ENCODE results near the gene MAP3K5.
A peak's percentile ranks its signal among the peaks of the same experiment; 100 is the strongest.

The MAP3K5 gene

DNA sequence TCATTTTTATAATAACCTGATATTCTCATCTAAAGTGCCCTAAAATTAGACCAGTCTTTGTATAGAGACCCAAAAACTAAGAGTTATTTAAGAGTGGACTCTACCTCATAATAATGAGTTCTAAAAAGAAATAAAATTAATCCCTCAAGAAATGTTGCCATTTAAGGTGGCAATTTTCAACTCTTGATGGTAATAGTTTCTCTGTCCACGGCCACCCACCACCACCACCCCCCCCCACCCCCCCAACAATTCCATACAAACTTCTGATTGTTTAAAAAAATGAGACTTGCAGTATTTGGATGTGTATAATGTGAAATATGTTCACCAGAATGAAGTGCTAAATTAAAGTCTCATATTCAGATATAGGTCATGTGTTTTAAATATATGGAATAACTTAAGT is 244.4 kb downstream of the MAP3K5 start:
- H3K4me3 ChIP-seq (ENCODE audit: low read length) = no peak overlapping the region
- no peak for DNase-seq (ENCODE audit: low read depth)
- TF ChIP-seq, protein P1, sequence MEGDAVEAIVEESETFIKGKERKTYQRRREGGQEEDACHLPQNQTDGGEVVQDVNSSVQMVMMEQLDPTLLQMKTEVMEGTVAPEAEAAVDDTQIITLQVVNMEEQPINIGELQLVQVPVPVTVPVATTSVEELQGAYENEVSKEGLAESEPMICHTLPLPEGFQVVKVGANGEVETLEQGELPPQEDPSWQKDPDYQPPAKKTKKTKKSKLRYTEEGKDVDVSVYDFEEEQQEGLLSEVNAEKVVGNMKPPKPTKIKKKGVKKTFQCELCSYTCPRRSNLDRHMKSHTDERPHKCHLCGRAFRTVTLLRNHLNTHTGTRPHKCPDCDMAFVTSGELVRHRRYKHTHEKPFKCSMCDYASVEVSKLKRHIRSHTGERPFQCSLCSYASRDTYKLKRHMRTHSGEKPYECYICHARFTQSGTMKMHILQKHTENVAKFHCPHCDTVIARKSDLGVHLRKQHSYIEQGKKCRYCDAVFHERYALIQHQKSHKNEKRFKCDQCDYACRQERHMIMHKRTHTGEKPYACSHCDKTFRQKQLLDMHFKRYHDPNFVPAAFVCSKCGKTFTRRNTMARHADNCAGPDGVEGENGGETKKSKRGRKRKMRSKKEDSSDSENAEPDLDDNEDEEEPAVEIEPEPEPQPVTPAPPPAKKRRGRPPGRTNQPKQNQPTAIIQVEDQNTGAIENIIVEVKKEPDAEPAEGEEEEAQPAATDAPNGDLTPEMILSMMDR (IDR thresholded peaks at IDR 0.05; ENCODE audit: insufficient read depth, low read depth, low read length, missing control alignments) = no peak

- peak; percentile 60 for DNase-seq (ENCODE audit: low read depth)
- H3K4me3 ChIP-seq (ENCODE audit: low read length) = no peak overlapping the region
- TF ChIP-seq, protein P1 (IDR thresholded peaks at IDR 0.05; ENCODE audit: insufficient read depth, low read depth, low read length, missing control alignments) = peak; percentile 73
Measured at GRCh38 chr6:136547336-136547735, 244.9 kb downstream of the MAP3K5 start.

DNA sequence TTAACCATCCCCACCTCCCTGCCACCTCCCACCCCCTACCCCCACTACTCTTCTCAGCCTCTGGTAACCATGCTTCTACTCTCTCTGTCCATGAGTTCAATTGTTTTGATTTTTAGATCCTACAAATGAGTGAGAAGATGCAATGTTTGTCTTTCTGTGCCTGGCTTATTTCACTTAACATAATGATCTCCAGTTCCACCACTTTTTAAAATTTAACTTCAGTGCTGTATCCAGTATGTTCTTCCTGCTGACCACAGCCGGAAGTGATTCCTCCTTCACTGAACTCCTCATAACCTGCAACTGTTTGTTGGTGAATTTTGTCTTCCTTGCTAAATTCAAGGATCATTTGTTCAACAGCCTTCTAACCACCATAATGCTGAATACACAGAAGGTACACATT is 245.9 kb downstream of the MAP3K5 start:
- TF ChIP-seq, protein P1 (IDR thresholded peaks at IDR 0.05; ENCODE audit: insufficient read depth, low read depth, low read length, missing control alignments) = no peak
- H3K4me3 ChIP-seq (ENCODE audit: low read length) = no peak overlapping the region
- no peak for DNase-seq (ENCODE audit: low read depth)

DNA sequence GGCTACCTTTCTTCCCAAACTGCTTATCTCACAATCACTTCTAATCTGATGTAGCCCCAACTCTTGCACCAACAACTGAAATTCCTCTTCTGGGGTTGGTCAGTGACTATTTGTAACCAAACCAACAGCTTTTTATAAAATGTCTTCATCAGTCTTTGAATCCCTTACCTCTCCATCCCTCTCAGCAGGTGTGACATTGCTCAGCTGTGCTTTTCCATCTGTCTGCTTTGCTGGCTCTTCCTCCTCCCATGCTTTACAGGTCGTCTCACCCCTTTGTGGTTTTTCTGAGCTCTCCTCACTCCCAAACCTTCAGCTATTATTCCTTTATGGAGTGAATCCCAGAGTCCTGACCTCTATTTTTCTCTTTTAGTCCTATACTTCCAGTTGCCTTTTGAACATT is 248.0 kb downstream of the MAP3K5 start:
- H3K4me3 ChIP-seq (ENCODE audit: low read length) = no peak overlapping the region
- DNase-seq (ENCODE audit: low read depth) = no peak
- TF ChIP-seq, protein P1 (IDR thresholded peaks at IDR 0.05; ENCODE audit: insufficient read depth, low read depth, low read length, missing control alignments) = no peak

GRCh38 chr6:136541395-136541794 is 250.9 kb downstream of the MAP3K5 start:
- TF ChIP-seq, protein P1 (IDR thresholded peaks at IDR 0.05; ENCODE audit: insufficient read depth, low read depth, low read length, missing control alignments) = no peak

GRCh38 chr6:136539967-136540652 is 252.2 kb downstream of the MAP3K5 start:
- no peak overlapping the region for H3K4me3 ChIP-seq (ENCODE audit: low read length)
- no peak for DNase-seq (ENCODE audit: low read depth)
- TF ChIP-seq, protein P1 (IDR thresholded peaks at IDR 0.05; ENCODE audit: insufficient read depth, low read depth, low read length, missing control alignments) = no peak

More at GRCh38 chr6:136541395-136541794, 250.9 kb downstream of the MAP3K5 start:
- H3K4me3 ChIP-seq (ENCODE audit: low read length) = no peak overlapping the region
- no peak for DNase-seq (ENCODE audit: low read depth)

GRCh38 chr6:136538836-136539235 is 253.4 kb downstream of the MAP3K5 start:
- peak; percentile 47 for DNase-seq (ENCODE audit: low read depth)
- TF ChIP-seq, protein P1 (IDR thresholded peaks at IDR 0.05; ENCODE audit: insufficient read depth, low read depth, low read length, missing control alignments) = no peak
- H3K4me3 ChIP-seq (ENCODE audit: low read length) = no peak overlapping the region
